ENCODE data around the gene TMEM139.

Gene TMEM139

GRCh38 chr7:143290293-143290692 is 5.5 kb downstream of the TMEM139 start:
- no peak for DNase-seq

DNA sequence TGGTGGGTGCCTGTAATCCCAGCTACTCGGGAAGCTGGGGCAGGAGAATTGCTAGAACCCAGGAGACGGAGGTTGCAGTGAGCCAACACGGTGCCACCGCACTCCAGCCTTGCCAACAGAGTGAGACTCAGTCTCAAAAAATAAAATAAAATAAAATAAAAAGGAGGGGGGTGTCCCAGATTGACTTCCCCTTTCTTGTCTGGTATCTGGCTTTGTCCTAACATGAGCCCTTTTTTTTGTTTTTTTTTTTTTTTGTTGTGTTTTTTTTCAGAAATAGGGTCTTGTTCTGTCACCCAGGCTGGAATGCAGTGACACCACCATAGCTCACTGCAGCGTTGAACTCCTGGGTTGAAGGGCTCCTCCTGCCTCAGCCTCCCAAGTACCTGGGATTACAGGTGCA is 8.1 kb downstream of the TMEM139 start:
- no peak for DNase-seq

DNA sequence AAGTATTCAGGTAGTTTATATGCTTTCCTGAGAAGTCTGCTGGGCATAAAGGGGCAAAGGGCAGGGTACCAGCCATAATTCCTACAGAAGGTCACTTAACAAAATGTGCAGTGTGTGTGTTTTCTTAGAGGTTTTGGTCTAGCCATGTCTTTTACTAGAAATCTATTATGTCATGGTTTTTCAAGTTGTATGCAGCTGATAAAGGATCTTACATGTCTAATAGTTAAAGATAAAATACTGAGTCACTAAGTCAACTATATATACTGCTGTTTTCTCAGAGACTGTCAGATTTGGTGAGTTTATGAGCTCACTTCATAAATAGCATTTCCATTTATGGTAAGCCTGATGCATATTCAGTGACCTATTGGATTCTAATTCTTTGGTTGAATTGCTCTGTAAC is 11.1 kb downstream of the TMEM139 start:
- DNase-seq, result no peak

GRCh38 chr7:143296686-143297085 is 11.9 kb downstream of the TMEM139 start:
- DNase-seq, result no peak

GRCh38 chr7:143299346-143299745 is 14.6 kb downstream of the TMEM139 start:
- no peak for DNase-seq

DNA sequence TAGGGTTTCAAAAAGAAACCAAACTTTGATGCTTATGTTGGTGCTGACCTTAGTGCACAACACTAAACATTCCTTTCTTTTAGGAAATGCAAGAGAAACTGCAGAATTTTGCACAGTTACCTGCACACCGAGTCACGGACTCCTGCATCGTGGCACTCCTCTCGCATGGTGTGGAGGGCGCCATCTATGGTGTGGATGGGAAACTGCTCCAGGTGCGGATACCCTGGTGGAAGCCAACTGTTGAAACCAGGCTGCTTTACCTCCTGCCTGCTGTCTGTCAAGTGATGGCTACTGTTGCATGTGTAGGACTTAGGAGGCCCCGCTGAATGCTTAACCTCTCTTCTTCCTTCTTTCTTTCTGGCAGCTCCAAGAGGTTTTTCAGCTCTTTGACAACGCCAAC is 15.1 kb downstream of the TMEM139 start:
- no peak for DNase-seq

DNA sequence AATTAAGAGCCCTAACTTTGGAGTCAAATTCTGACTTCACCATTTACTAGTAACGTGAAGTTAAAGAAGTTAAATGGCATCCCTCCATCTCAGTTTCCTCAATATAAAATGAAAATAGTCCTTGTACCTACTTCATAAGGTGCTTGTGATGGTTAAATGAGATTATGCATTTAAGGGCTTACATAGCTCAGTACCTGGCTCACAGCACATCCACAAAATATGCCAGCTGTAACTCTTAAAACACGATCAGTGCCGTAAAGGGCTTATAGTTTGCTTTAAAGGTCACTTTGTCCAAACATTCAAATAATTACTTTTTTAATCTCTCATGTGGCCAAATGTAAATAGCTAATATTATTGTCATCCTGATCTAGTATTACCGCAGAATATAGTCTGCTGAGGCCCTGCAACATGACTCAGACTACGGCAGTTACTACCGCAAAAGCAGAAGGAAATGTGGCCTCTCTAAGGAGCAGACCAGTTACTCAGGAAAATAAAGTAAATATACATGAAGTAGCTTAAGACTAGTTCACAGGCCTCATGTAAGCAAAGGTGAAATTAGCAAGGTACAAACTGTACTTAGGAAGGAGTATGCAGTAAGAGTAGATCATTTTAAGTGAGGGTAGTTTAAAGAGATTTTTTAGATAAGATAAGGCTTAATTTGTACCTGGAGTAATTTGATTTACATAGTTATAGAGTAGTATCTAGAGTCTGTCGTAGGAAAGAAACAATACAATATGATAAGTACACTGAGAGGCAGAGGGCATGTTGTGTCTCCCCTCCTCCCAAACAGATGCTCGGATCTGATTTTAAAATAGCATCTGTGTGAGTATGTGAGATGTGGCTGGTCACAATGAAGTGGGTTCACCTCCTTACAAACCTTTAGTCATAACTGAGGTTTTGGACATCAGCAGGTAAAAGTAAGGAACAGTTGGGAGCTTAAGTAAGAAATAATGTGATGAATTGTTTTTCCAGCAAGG is 16.5 kb downstream of the TMEM139 start:
- DNase-seq, result no peak

DNA sequence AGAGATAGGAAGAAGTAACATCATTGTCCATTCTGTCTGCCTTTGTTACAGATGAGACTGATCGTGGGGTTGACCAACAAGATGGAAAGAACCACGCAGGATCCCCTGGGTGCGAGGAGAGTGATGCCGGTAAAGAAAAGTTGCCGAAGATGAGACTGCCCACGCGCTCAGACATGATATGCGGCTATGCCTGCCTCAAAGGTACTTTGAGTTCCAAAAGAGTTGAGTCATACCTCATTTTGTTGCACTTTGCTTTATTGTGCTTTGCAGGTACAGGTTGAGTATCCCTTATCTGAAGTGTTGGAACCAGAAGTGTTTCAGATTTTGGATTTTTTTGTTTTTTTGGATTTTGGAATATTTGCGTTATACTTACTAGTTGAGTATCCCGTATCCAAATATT is 19.0 kb downstream of the TMEM139 start:
- no peak for DNase-seq

- no peak for DNase-seq
Observed at GRCh38 chr7:143304938-143305337, 20.2 kb downstream of the TMEM139 start.

- no peak for DNase-seq
Observed at GRCh38 chr7:143305423-143306070, 20.8 kb downstream of the TMEM139 start.

DNA sequence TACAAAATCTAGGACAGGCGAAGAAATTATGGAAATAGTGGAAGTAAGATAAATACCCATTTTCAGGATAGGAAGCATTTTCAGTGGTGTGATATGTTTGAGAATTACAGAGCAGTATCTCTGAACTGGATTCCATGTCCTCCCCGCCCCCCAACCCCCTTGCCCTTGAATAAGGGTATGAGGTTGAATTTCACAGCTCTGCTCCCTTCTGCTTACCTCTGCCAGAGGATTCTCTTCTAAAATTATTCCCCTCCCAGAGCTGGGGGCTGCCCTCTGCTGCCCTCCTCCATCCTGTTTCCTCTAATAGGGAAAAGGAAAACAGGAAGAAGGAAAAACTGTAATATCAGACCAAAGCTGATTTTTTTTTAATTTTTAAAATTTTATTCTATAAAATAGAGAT is 23.9 kb downstream of the TMEM139 start:
- no peak for DNase-seq

- no peak for DNase-seq
Observed at GRCh38 chr7:143314127-143314526, 29.4 kb downstream of the TMEM139 start.

GRCh38 chr7:143315776-143316175 is 31.0 kb downstream of the TMEM139 start, which contains the start of gene CLCN1:
TSS of gene CLCN1 (plus strand) at chr7:143316111. CDS start at chr7:143316213, 102 bp downstream.
- no peak for DNase-seq

- no peak for DNase-seq
Observed at GRCh38 chr7:143316492-143316891, 31.7 kb downstream of the TMEM139 start.

DNA sequence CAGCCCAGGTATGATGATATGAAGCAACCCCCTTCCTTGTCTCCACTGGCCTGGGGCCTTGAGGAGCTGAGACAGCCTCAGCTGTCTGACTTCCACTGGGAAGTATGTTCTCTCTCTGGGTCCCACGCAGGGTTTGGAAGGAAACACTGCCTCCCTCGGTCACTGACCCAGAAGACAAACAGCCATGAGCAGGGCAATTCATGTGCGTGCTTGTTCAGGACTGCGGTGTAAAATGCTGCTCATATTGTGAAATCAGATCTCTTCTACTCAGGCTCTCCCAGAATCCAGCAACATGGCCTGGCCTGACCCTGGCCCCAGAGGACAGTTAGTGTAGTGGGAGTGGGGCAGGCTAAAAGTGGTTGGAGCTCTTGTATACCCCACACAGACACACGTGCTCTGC is 33.9 kb downstream of the TMEM139 start:
- no peak for DNase-seq

DNA sequence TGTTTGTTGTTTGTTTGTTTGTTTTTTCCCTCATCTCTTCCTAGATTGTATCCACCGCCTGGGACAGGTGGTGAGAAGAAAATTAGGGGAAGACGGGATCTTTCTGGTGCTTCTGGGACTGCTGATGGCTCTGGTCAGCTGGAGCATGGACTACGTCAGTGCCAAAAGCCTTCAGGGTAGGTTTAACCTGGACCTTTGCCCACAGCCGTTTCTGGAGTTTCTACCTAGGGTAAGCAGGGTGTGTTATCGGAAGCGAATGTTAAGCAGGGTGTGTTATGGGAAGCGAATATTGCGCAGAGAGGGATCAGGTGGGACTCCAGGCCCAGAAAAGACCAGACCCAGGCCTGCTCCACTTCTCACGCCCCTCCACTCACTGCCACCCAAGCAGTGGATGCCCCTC is 35.9 kb downstream of the TMEM139 start:
- no peak for DNase-seq

- no peak for DNase-seq
Observed at GRCh38 chr7:143321242-143321641, 36.5 kb downstream of the TMEM139 start.

DNA sequence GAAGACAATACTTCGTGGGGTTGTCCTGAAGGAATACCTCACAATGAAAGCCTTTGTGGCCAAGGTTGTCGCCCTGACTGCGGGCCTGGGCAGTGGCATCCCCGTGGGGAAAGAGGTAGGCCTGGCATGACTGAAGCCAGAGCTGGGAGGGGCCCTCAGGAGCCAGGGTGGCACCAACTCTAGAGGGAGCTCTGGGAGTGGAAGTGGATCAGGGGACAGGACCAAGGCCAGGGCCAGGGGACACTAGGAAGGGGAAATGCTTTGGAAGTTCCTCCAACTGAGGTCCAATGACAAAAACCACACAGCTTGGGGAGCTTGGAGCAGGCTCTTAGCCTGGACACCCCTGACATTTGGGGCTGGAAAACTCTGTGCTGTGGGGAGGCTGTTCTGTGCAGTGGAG is 37.0 kb downstream of the TMEM139 start:
- no peak for DNase-seq

DNA sequence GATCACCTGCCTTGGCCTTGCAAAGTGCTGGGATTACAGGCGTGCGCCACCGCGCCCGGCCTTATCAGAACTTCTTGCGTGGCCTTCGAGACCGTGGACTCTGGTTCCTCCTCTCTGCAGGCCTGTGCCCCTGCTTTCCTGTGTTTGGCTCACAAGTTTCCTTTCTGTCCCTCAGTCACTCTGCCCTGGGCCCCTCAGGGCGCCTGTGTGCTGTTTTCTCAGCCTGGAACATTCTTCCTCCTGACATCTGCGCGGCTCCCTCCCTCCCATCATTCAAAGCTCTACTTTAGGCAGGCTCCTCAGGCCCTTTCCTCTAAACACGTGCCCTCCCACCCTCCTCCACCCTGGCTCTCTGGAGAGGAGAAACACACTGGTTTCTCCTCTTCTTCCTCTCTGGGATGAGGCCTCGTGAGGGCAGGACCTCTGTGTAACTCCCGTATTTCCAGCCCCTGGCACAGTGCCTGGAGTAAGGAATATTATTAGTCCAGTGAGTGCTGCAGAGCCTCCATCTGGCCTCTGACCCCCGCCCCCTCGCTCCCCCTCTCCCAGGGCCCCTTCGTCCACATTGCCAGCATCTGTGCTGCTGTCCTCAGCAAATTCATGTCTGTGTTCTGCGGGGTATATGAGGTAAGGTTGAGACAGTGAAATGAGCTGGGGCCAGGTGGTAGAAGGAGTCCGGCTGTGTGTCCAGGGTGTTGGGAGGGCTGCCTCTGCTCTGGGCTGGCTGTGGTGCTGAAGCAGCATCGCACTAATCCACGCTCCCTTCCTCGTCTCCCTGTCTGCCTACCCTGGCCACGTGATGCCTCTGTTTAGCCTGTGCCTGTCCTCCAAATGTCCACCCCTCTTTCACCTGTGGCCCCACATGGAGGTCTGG is 38.2 kb downstream of the TMEM139 start:
- DNase-seq, result no peak

GRCh38 chr7:143323653-143324052 is 38.9 kb downstream of the TMEM139 start:
- DNase-seq, result no peak

GRCh38 chr7:143325240-143325639 is 40.5 kb downstream of the TMEM139 start:
- DNase-seq, result no peak

- DNase-seq, result no peak
Observed at GRCh38 chr7:143327903-143328302, 43.1 kb downstream of the TMEM139 start.

All from NCI-H2081 treated with DMSO at 0.1 percent for 48 hours (cell line).